GM23338 (cell line): ENCODE results near the gene INO80C. TPM values are rescaled to one million over a fixed set of nuclear protein-coding genes. Genes with fewer than 3 reads are reported as not detected.

Experiments used
- ATAC-seq: fragments of 200-7000 bp; cut with Tn5 transposase; 3 replicates; pipeline ENCODE4 v1.9.1; 2020
- DNase-seq: peaks from one replicate; pipeline ENCODE4 v3.0.0-alpha.2; 2015; ENCODE audit warnings: low spot score
- H2AFZ ChIP-seq: fragments of 200-600 bp; sonication (generic); 2 replicates; pipeline ENCODE4 v1.8.0; 2016; ENCODE audit warnings: antibody characterized with exemption, mild to moderate bottlenecking, moderate library complexity
- H3F3A ChIP-seq: fragments of 200-600 bp; sonication (generic); replicated peaks from 2 replicates; pipeline ENCODE4 v1.8.0; 2017; ENCODE audit warnings: antibody characterized with exemption, mixed run types, low read depth
- H3K27ac ChIP-seq: fragments of 200-600 bp; sonication (generic); 2 replicates; pipeline ENCODE4 v1.6.1; 2016; ENCODE audit warnings: low read depth
- H3K27me3 ChIP-seq: fragments of 200-600 bp; sonication (generic); 2 replicates; pipeline ENCODE4 v1.8.0; 2016; ENCODE audit warnings: mild to moderate bottlenecking, mixed run types, moderate library complexity; ENCODE audit not compliant: insufficient read depth
- H3K36me3 ChIP-seq: fragments of 200-600 bp; sonication (generic); 2 replicates; pipeline ENCODE4 v1.8.0; 2016; ENCODE audit warnings: mild to moderate bottlenecking; ENCODE audit not compliant: insufficient read depth
- H3K4me1 ChIP-seq: fragments of 200-600 bp; sonication (generic); 2 replicates; pipeline ENCODE4 v1.8.0; 2016; ENCODE audit warnings: mild to moderate bottlenecking, moderate library complexity; ENCODE audit not compliant: insufficient read depth
- H3K4me2 ChIP-seq: fragments of 200-600 bp; sonication (generic); 2 replicates; pipeline ENCODE4 v1.7.1; 2017; ENCODE audit warnings: mixed run types
- H3K4me3 ChIP-seq: fragments of 200-600 bp; sonication (generic); 2 replicates; pipeline ENCODE4 v1.6.1; 2016; ENCODE audit warnings: mixed run types
- H3K79me2 ChIP-seq: fragments of 200-600 bp; sonication (generic); replicated peaks from 2 replicates; pipeline ENCODE4 v1.8.0; 2017; ENCODE audit warnings: mild to moderate bottlenecking; ENCODE audit not compliant: insufficient read depth
- H3K9me2 ChIP-seq: fragments of 200-600 bp; sonication (generic); 2 replicates; pipeline ENCODE4 v1.8.0; 2017; ENCODE audit not compliant: insufficient read depth
- H4K20me1 ChIP-seq: fragments of 200-600 bp; sonication (generic); replicated peaks from 2 replicates; pipeline ENCODE4 v1.8.0; 2017; ENCODE audit warnings: mild to moderate bottlenecking; ENCODE audit not compliant: insufficient read depth
- H3K27ac Mint-ChIP-seq: 2 replicates; pipeline ENCODE4 v1.8.0; 2020; ENCODE audit warnings: inconsistent platforms, mild to moderate bottlenecking, moderate library complexity, mixed read lengths
- H3K27me3 Mint-ChIP-seq: 3 replicates; pipeline ENCODE4 v1.8.0; 2022; ENCODE audit warnings: low read depth, mild to moderate bottlenecking, moderate library complexity, mixed read lengths, inconsistent platforms; ENCODE audit not compliant: insufficient read depth, poor library complexity
- H3K36me3 Mint-ChIP-seq: 3 replicates; pipeline ENCODE4 v1.8.0; 2021; ENCODE audit warnings: low read depth, mild to moderate bottlenecking, inconsistent platforms, moderate library complexity, mixed read lengths
- H3K4me1 Mint-ChIP-seq: 3 replicates; pipeline ENCODE4 v1.8.0; 2020; ENCODE audit warnings: mild to moderate bottlenecking, inconsistent platforms, mixed read lengths
- H3K4me3 Mint-ChIP-seq: 3 replicates; pipeline ENCODE4 v1.8.0; 2021; ENCODE audit warnings: moderate library complexity, mild to moderate bottlenecking, inconsistent platforms, mixed read lengths
- H3K9me3 Mint-ChIP-seq: 3 replicates; pipeline ENCODE4 v1.8.0; 2020; ENCODE audit warnings: moderate library complexity, mild to moderate bottlenecking, inconsistent platforms, mixed read lengths
- CREB1 ChIP-seq: fragments of 250-450 bp; sonication (Bioruptor Pico); IDR thresholded peaks from 2 replicates; pipeline ENCODE4 v1.5.0; 2020; ENCODE audit warnings: low read depth, mild to moderate bottlenecking, moderate library complexity
- ETS1 ChIP-seq: IDR thresholded peaks from 2 replicates; pipeline ENCODE4 v1.6.1; 2016; ENCODE audit warnings: antibody characterized with exemption
- EZH2 ChIP-seq: fragments of 200-600 bp; sonication (generic); IDR thresholded peaks from one replicate; pipeline ENCODE4 v1.8.0; 2017; ENCODE audit warnings: antibody characterized with exemption, mild to moderate bottlenecking, low read depth; ENCODE audit not compliant: unreplicated experiment
- EZH2phosphoT487 ChIP-seq: fragments of 200-600 bp; sonication (generic); IDR thresholded peaks from one replicate; pipeline ENCODE4 v1.8.1; 2018; ENCODE audit warnings: antibody characterized with exemption; ENCODE audit not compliant: unreplicated experiment
- JUNB ChIP-seq: IDR thresholded peaks from one replicate; pipeline ENCODE4 v1.6.1; 2016; ENCODE audit warnings: antibody characterized with exemption; ENCODE audit not compliant: unreplicated experiment
- NANOG ChIP-seq: IDR thresholded peaks from 2 replicates; pipeline ENCODE4 v1.6.1; 2016; ENCODE audit warnings: antibody characterized with exemption, borderline replicate concordance
- POLR2AphosphoS5 ChIP-seq: IDR thresholded peaks from 2 replicates; pipeline ENCODE4 v1.6.1; 2016; ENCODE audit warnings: antibody characterized with exemption, low read depth
- REST ChIP-seq: IDR thresholded peaks from one replicate; pipeline ENCODE4 v1.6.1; 2018; ENCODE audit warnings: antibody characterized with exemption; ENCODE audit not compliant: unreplicated experiment
- STAT1 ChIP-seq: IDR thresholded peaks from one replicate; pipeline ENCODE4 v1.6.1; 2016; ENCODE audit warnings: antibody characterized with exemption; ENCODE audit not compliant: unreplicated experiment
- ZNF114 ChIP-seq: fragments of 250-450 bp; sonication (Bioruptor Pico); IDR thresholded peaks from 2 replicates; pipeline ENCODE4 v1.5.0; 2020; ENCODE audit warnings: mild to moderate bottlenecking, moderate library complexity
- ZNF331 ChIP-seq: fragments of 250-450 bp; sonication (Bioruptor Pico); IDR thresholded peaks from 2 replicates; pipeline ENCODE4 v1.5.0; 2020; ENCODE audit warnings: low read depth, mild to moderate bottlenecking, moderate library complexity
- polyA plus RNA-seq: library from polyadenylated mRNA; unstranded; fragments of >200 nt; fragmentation: Nextera tagmentation; extraction: Ambion mirVana; gene quantifications from 2 replicates; pipeline ENCODE4 v1.2.1, GENCODE V29; 2016
- total RNA-seq: library from RNA; depleted of rRNA; stranded (reverse); fragments of >200 nt; shearing (Covaris generic); gene quantifications from 2 replicates; pipeline ENCODE4 v1.2.3, GENCODE V29; 2014
- TF ChIP-seq, protein P1 (sequence below): fragments of 250-450 bp; sonication (Bioruptor Pico); IDR thresholded peaks from 2 replicates; pipeline ENCODE4 v1.5.0; 2020; ENCODE audit warnings: mild to moderate bottlenecking, moderate library complexity
- TF ChIP-seq, protein P2 (sequence below), 2 experiments: fragments of 200-600 bp in 1 of 2; sonication (generic) in 1 of 2; conservative IDR thresholded peaks; 2 replicates each; pipeline versions ENCODE4 v1.5.1 to v1.6.1; 2016 to 2017; ENCODE audit warnings: antibody characterized with exemption in 2 of 2, low read depth in 2 of 2, mild to moderate bottlenecking in 2 of 2, moderate library complexity in 1 of 2

INO80C gene
- total and polyA plus RNA-seq, 2 experiments from 2014 or later = 16.3 to 52.3 TPM

GRCh38 chr18:35473562-35473961 is 24.2 kb downstream of the INO80C start:
- Histone ChIP-seq H3K9me2 (no peaks in the 10 kb centered on the region), H3K4me3 (no peak overlapping the region), H3K27me3 (no peaks in the 10 kb centered on the region), H3K36me3 (peaks cover 5% of the 10 kb centered on the region; the same call in 1 of the 2 replicates), H3K79me2 (peaks cover 12% of the 10 kb centered on the region; the same call in 1 of the 2 replicates), H3K4me2 (no peak overlapping the region), H3K27ac (no peak overlapping the region), H2AFZ (no peak overlapping the region), H3F3A (no peaks in the 10 kb centered on the region), H4K20me1 (peaks cover 3% of the 10 kb centered on the region; the same call in 1 of the 2 replicates), H3K4me1 (no peaks in the 10 kb centered on the region)
- no peak for ATAC-seq
- TF ChIP-seq REST (no peak), ZNF331 (CRISPR knock-in tag) (no peak), POLR2AphosphoS5 (no peak), JUNB (no peak), ZNF114 (CRISPR knock-in tag) (no peak), CREB1 (CRISPR knock-in tag) (no peak), NANOG (no peak), EZH2 (no peak), ETS1 (no peak), EZH2phosphoT487 (no peak), STAT1 (no peak)
- TF ChIP-seq, protein P1, sequence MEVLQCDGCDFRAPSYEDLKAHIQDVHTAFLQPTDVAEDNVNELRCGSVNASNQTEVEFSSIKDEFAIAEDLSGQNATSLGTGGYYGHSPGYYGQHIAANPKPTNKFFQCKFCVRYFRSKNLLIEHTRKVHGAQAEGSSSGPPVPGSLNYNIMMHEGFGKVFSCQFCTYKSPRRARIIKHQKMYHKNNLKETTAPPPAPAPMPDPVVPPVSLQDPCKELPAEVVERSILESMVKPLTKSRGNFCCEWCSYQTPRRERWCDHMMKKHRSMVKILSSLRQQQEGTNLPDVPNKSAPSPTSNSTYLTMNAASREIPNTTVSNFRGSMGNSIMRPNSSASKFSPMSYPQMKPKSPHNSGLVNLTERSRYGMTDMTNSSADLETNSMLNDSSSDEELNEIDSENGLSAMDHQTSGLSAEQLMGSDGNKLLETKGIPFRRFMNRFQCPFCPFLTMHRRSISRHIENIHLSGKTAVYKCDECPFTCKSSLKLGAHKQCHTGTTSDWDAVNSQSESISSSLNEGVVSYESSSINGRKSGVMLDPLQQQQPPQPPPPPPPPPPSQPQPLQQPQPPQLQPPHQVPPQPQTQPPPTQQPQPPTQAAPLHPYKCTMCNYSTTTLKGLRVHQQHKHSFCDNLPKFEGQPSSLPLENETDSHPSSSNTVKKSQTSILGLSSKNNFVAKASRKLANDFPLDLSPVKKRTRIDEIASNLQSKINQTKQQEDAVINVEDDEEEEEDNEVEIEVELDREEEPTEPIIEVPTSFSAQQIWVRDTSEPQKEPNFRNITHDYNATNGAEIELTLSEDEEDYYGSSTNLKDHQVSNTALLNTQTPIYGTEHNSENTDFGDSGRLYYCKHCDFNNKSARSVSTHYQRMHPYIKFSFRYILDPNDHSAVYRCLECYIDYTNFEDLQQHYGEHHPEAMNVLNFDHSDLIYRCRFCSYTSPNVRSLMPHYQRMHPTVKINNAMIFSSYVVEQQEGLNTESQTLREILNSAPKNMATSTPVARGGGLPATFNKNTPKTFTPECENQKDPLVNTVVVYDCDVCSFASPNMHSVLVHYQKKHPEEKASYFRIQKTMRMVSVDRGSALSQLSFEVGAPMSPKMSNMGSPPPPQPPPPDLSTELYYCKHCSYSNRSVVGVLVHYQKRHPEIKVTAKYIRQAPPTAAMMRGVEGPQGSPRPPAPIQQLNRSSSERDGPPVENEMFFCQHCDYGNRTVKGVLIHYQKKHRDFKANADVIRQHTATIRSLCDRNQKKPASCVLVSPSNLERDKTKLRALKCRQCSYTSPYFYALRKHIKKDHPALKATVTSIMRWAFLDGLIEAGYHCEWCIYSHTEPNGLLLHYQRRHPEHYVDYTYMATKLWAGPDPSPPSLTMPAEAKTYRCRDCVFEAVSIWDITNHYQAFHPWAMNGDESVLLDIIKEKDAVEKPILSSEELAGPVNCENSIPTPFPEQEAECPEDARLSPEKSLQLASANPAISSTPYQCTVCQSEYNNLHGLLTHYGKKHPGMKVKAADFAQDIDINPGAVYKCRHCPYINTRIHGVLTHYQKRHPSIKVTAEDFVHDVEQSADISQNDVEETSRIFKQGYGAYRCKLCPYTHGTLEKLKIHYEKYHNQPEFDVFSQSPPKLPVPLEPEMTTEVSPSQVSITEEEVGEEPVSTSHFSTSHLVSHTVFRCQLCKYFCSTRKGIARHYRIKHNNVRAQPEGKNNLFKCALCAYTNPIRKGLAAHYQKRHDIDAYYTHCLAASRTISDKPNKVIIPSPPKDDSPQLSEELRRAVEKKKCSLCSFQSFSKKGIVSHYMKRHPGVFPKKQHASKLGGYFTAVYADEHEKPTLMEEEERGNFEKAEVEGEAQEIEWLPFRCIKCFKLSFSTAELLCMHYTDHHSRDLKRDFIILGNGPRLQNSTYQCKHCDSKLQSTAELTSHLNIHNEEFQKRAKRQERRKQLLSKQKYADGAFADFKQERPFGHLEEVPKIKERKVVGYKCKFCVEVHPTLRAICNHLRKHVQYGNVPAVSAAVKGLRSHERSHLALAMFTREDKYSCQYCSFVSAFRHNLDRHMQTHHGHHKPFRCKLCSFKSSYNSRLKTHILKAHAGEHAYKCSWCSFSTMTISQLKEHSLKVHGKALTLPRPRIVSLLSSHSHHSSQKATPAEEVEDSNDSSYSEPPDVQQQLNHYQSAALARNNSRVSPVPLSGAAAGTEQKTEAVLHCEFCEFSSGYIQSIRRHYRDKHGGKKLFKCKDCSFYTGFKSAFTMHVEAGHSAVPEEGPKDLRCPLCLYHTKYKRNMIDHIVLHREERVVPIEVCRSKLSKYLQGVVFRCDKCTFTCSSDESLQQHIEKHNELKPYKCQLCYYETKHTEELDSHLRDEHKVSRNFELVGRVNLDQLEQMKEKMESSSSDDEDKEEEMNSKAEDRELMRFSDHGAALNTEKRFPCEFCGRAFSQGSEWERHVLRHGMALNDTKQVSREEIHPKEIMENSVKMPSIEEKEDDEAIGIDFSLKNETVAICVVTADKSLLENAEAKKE = no peak
- TF ChIP-seq, protein P2, sequence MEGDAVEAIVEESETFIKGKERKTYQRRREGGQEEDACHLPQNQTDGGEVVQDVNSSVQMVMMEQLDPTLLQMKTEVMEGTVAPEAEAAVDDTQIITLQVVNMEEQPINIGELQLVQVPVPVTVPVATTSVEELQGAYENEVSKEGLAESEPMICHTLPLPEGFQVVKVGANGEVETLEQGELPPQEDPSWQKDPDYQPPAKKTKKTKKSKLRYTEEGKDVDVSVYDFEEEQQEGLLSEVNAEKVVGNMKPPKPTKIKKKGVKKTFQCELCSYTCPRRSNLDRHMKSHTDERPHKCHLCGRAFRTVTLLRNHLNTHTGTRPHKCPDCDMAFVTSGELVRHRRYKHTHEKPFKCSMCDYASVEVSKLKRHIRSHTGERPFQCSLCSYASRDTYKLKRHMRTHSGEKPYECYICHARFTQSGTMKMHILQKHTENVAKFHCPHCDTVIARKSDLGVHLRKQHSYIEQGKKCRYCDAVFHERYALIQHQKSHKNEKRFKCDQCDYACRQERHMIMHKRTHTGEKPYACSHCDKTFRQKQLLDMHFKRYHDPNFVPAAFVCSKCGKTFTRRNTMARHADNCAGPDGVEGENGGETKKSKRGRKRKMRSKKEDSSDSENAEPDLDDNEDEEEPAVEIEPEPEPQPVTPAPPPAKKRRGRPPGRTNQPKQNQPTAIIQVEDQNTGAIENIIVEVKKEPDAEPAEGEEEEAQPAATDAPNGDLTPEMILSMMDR (conservative IDR thresholded peaks at IDR 0.05; ENCODE audit: low read depth in 2 of 2) = no peak
- no peak overlapping the region for H3K4me3 Mint-ChIP-seq
- H3K27me3 Mint-ChIP-seq = no peaks in the 10 kb centered on the region
- H3K9me3 Mint-ChIP-seq = no peaks in the 10 kb centered on the region
- H3K27ac Mint-ChIP-seq = no peak overlapping the region
- H3K36me3 Mint-ChIP-seq = peaks cover 54% of the 10 kb centered on the region
- no peak for DNase-seq
- no peaks in the 10 kb centered on the region for H3K4me1 Mint-ChIP-seq
